Measurements from ENCODE around the gene LRBA.

The LRBA gene

DNA sequence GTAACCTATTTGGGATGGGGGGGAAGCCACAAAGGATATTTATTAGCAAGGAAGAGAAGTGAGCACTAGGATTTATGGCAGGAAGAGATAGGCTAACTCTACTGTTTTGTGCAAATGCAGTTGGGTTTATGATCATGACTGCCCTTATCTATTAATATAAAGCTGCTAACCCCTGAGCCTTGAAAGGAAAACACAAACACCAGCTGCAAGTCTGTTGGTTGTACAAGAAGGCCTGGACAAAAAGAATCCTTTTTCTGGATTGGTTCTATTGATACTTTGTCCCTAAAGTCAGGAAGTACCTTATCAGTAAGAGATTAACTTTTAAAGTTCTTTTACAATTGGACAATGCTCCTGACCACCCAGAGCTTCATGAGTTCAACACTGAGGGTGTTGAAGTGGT, 188.8 kb downstream of the LRBA start:
- Histone ChIP-seq H3K27me3 (replicated peaks in 2 of 5; ENCODE audit: control insufficient read depth in 4 of 5, insufficient read depth in 5 of 5, low read length in 4 of 5) (no peaks in the 10 kb centered on the region), H3K9me3 (ENCODE audit: control extremely low read depth in 1 of 5, control insufficient read depth in 4 of 5, insufficient read depth in 2 of 5, low read depth in 1 of 5, low read length in 4 of 5) (no peaks in the 10 kb centered on the region), H3K36me3 (ENCODE audit: control insufficient read depth in 4 of 4, insufficient read depth in 4 of 4, low read length in 3 of 4) (peaks cover 10 to 48% (median 14%) of the 10 kb centered on the region in 4 experiments), H3K27ac (ENCODE audit: insufficient read depth in 1 of 2, low read depth in 1 of 2, low read length in 2 of 2, poor library complexity in 1 of 2, severe bottlenecking in 2 of 2) (peak overlapping the region in 1 of 2 experiments; percentile 50), H3K4me1 (ENCODE audit: control extremely low read depth in 1 of 4, control insufficient read depth in 4 of 4, insufficient read depth in 4 of 4, low read length in 3 of 4) (peaks cover 0 to 23% (median 10%) of the 10 kb centered on the region in 4 experiments), H3K4me3 (ENCODE audit: control insufficient read depth in 1 of 7, extremely low read depth in 1 of 7, insufficient read depth in 4 of 7, low read depth in 2 of 7, low read length in 6 of 7) (peak overlapping the region in 1 of 7 experiments; percentile 13)
- CTCF ChIA-PET, result interaction anchor here (1.5 to 3.0 kb wide), 2 partner anchors 40 to 528 kb away, joined by 3 to 8 read pairs; no protein-coding TSS in a partner anchor
- peak in 2 of 3 donors; percentile 42 to 71 for DNase-seq
- POLR2A ChIA-PET, result no interaction called here

- Histone ChIP-seq H3K27me3 (replicated peaks in 2 of 5; ENCODE audit: control insufficient read depth in 4 of 5, insufficient read depth in 5 of 5, low read length in 4 of 5) (no peaks in the 10 kb centered on the region), H3K27ac (ENCODE audit: insufficient read depth in 1 of 2, low read depth in 1 of 2, low read length in 2 of 2, poor library complexity in 1 of 2, severe bottlenecking in 2 of 2) (no peak overlapping the region), H3K4me1 (ENCODE audit: control extremely low read depth in 1 of 4, control insufficient read depth in 4 of 4, insufficient read depth in 4 of 4, low read length in 3 of 4) (peaks cover 0 to 14% (median 6%) of the 10 kb centered on the region in 4 experiments), H3K4me3 (ENCODE audit: control insufficient read depth in 1 of 7, extremely low read depth in 1 of 7, insufficient read depth in 4 of 7, low read depth in 2 of 7, low read length in 6 of 7) (no peak overlapping the region), H3K36me3 (ENCODE audit: control insufficient read depth in 4 of 4, insufficient read depth in 4 of 4, low read length in 3 of 4) (peaks cover 4 to 44% (median 12%) of the 10 kb centered on the region in 4 experiments), H3K9me3 (ENCODE audit: control extremely low read depth in 1 of 5, control insufficient read depth in 4 of 5, insufficient read depth in 2 of 5, low read depth in 1 of 5, low read length in 4 of 5) (peaks cover 0 to 2% (median 0%) of the 10 kb centered on the region in 5 experiments)
- 94% methylated on average over 3 of the region's 5 CpGs for WGBS (ENCODE audit: insufficient coverage)
- POLR2A ChIA-PET, result no interaction called here
- no peak for DNase-seq
- CTCF ChIA-PET, result interaction anchor here (0.7 kb wide), 1 partner anchor 9 kb away, joined by 3 read pairs; no protein-coding TSS in a partner anchor
These were observed 192.7 kb downstream of the LRBA start for GRCh38 chr4:150822407-150822806.

DNA sequence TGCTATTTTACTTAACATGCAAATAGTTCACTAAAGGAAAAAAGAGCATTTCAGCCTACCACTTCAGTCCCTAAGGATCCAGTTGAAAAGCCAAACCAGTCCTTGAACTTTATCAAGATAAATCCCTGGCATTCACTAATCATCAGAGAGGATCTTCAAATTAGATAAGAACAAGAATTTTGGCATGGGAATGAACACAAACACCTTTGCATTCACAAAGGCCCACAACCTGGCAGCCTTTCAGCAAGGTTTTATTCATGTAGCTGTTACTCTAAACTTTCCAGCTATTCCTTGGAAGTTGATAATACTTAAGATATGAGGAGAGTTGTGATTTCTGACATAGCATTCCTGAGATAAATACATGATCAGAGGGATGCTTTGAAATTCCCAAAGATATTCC, 193.4 kb downstream of the LRBA start:
- CTCF ChIA-PET, result interaction anchor here (1.5 kb wide), 1 partner anchor 11 kb away, joined by 3 read pairs; no protein-coding TSS in a partner anchor

GRCh38 chr4:150820409-150820808, 194.7 kb downstream of the LRBA start:
- no peaks in the 10 kb centered on the region for H3K27me3 ChIP-seq (replicated peaks in 2 of 5; ENCODE audit: control insufficient read depth in 4 of 5, insufficient read depth in 5 of 5, low read length in 4 of 5)
- H3K36me3 ChIP-seq (ENCODE audit: control insufficient read depth in 4 of 4, insufficient read depth in 4 of 4, low read length in 3 of 4), result peaks cover 11 to 48% (median 16%) of the 10 kb centered on the region in 4 experiments
- POLR2A ChIA-PET, result interaction anchor here (0.6 kb wide), 1 partner anchor 35 kb away, joined by 3 read pairs; no protein-coding TSS in a partner anchor
- no peak overlapping the region for H3K4me3 ChIP-seq (ENCODE audit: control insufficient read depth in 1 of 7, extremely low read depth in 1 of 7, insufficient read depth in 4 of 7, low read depth in 2 of 7, low read length in 6 of 7)
- no peak for DNase-seq
- no peak overlapping the region for H3K27ac ChIP-seq (ENCODE audit: insufficient read depth in 1 of 2, low read depth in 1 of 2, low read length in 2 of 2, poor library complexity in 1 of 2, severe bottlenecking in 2 of 2)
- no CpG with 5 or more reads among the region's 1 CpG for WGBS (ENCODE audit: insufficient coverage)
- no peaks in the 10 kb centered on the region for H3K4me1 ChIP-seq (ENCODE audit: control extremely low read depth in 1 of 4, control insufficient read depth in 4 of 4, insufficient read depth in 4 of 4, low read length in 3 of 4)
- CTCF ChIA-PET, result interaction anchor here (1.5 to 2.3 kb wide), 4 partner anchors 12 to 72 kb away, joined by 3 to 8 read pairs (median 4); no protein-coding TSS in a partner anchor
- H3K9me3 ChIP-seq (ENCODE audit: control extremely low read depth in 1 of 5, control insufficient read depth in 4 of 5, insufficient read depth in 2 of 5, low read depth in 1 of 5, low read length in 4 of 5), result peaks cover 0 to 6% (median 3%) of the 10 kb centered on the region in 5 experiments

More for the DNA sequence above, 193.4 kb downstream of the LRBA start:
- Histone ChIP-seq H3K36me3 (ENCODE audit: control insufficient read depth in 4 of 4, insufficient read depth in 4 of 4, low read length in 3 of 4) (peaks cover 4 to 50% (median 13%) of the 10 kb centered on the region in 4 experiments), H3K9me3 (ENCODE audit: control extremely low read depth in 1 of 5, control insufficient read depth in 4 of 5, insufficient read depth in 2 of 5, low read depth in 1 of 5, low read length in 4 of 5) (peaks cover 0 to 6% (median 3%) of the 10 kb centered on the region in 5 experiments), H3K4me1 (ENCODE audit: control extremely low read depth in 1 of 4, control insufficient read depth in 4 of 4, insufficient read depth in 4 of 4, low read length in 3 of 4) (peaks cover 0 to 8% (median 2%) of the 10 kb centered on the region in 4 experiments), H3K4me3 (ENCODE audit: control insufficient read depth in 1 of 7, extremely low read depth in 1 of 7, insufficient read depth in 4 of 7, low read depth in 2 of 7, low read length in 6 of 7) (no peak overlapping the region), H3K27me3 (replicated peaks in 2 of 5; ENCODE audit: control insufficient read depth in 4 of 5, insufficient read depth in 5 of 5, low read length in 4 of 5) (no peaks in the 10 kb centered on the region), H3K27ac (ENCODE audit: insufficient read depth in 1 of 2, low read depth in 1 of 2, low read length in 2 of 2, poor library complexity in 1 of 2, severe bottlenecking in 2 of 2) (no peak overlapping the region)
- no peak for DNase-seq
- POLR2A ChIA-PET, result no interaction called here

- POLR2A ChIA-PET, result no interaction called here
- CTCF ChIA-PET, result interaction anchor here (1.3 to 2.5 kb wide), 4 partner anchors 10 to 48 kb away, joined by 3 to 9 read pairs (median 6); no protein-coding TSS in a partner anchor
- H3K27ac ChIP-seq (ENCODE audit: insufficient read depth in 1 of 2, low read depth in 1 of 2, low read length in 2 of 2, poor library complexity in 1 of 2, severe bottlenecking in 2 of 2), result no peak overlapping the region
- H3K27me3 ChIP-seq (replicated peaks in 2 of 5; ENCODE audit: control insufficient read depth in 4 of 5, insufficient read depth in 5 of 5, low read length in 4 of 5), result no peaks in the 10 kb centered on the region
- H3K4me3 ChIP-seq (ENCODE audit: control insufficient read depth in 1 of 7, extremely low read depth in 1 of 7, insufficient read depth in 4 of 7, low read depth in 2 of 7, low read length in 6 of 7), result no peak overlapping the region
- H3K36me3 ChIP-seq (ENCODE audit: control insufficient read depth in 4 of 4, insufficient read depth in 4 of 4, low read length in 3 of 4), result peaks cover 7 to 32% (median 15%) of the 10 kb centered on the region in 4 experiments
- peaks cover 0 to 6% (median 3%) of the 10 kb centered on the region in 5 experiments for H3K9me3 ChIP-seq (ENCODE audit: control extremely low read depth in 1 of 5, control insufficient read depth in 4 of 5, insufficient read depth in 2 of 5, low read depth in 1 of 5, low read length in 4 of 5)
- no peak for DNase-seq
- no peaks in the 10 kb centered on the region for H3K4me1 ChIP-seq (ENCODE audit: control extremely low read depth in 1 of 4, control insufficient read depth in 4 of 4, insufficient read depth in 4 of 4, low read length in 3 of 4)
These were observed 196.4 kb downstream of the LRBA start for GRCh38 chr4:150818661-150819060.

DNA sequence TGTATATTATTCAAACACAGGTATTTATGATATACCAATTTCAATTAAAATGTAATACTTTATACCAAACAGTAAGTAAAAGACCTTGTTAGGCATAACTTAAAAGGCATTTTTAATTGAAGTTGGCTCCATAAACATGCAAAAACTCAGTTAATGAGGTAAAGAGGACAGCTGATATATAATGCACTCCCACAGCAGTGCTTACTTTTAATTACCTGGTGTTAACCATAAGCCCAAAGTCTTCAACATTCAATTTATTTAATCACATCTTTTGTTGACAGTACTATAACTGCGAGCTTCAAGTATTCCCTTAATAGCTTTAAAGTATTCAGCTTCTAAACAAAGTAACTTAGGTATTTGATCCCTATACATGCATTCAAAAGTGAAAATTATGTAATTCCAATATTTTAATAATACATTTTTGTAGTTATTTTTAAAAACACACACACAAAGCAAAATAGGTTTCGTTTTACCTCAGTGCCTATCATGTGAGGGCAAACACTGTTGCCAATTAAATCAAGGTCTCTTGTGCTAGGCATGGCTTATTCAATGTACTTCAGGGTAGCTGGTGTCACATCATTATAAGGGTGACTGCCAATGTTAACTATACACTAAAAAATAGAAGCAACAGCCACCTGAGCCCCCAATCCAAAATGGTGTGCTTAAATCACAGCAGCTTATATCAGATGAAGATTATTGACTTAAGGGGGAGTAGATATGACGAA, 197.1 kb downstream of the LRBA start:
- Histone ChIP-seq H3K9me3 (ENCODE audit: control extremely low read depth in 1 of 5, control insufficient read depth in 4 of 5, insufficient read depth in 2 of 5, low read depth in 1 of 5, low read length in 4 of 5) (peaks cover 0 to 6% (median 3%) of the 10 kb centered on the region in 5 experiments), H3K4me3 (ENCODE audit: control insufficient read depth in 1 of 7, extremely low read depth in 1 of 7, insufficient read depth in 4 of 7, low read depth in 2 of 7, low read length in 6 of 7) (no peak overlapping the region), H3K4me1 (ENCODE audit: control extremely low read depth in 1 of 4, control insufficient read depth in 4 of 4, insufficient read depth in 4 of 4, low read length in 3 of 4) (no peaks in the 10 kb centered on the region), H3K27me3 (replicated peaks in 2 of 5; ENCODE audit: control insufficient read depth in 4 of 5, insufficient read depth in 5 of 5, low read length in 4 of 5) (no peaks in the 10 kb centered on the region), H3K27ac (ENCODE audit: insufficient read depth in 1 of 2, low read depth in 1 of 2, low read length in 2 of 2, poor library complexity in 1 of 2, severe bottlenecking in 2 of 2) (no peak overlapping the region), H3K36me3 (ENCODE audit: control insufficient read depth in 4 of 4, insufficient read depth in 4 of 4, low read length in 3 of 4) (peaks cover 7 to 32% (median 15%) of the 10 kb centered on the region in 4 experiments)
- no peak for DNase-seq
- ChIA-PET CTCF (interaction anchor here (0.6 to 2.5 kb wide), 7 partner anchors 10 to 83 kb away, joined by 3 to 9 read pairs (median 3); no protein-coding TSS in a partner anchor), POLR2A (no interaction called here)
- WGBS (ENCODE audit: insufficient coverage), result no CpG with 5 or more reads among the region's 3 CpGs

DNA sequence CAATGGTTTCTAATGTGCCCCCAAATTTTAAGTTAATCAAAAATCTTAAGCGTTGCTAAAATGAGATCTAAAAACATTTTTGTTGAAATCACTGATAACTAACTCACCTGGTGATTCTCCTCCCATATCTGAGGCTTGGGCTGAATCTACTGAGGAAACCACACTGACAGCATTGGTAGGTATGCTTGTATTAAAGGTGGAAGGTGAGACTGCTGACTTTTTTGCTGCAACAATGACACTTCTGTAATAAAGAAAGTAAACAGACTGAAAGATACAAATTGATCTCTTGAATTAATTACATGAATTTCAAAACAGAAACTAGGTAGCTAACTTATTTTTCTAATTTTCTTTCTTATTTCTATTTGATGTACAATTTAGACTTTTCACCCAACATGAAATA, 198.1 kb downstream of the LRBA start:
- Histone ChIP-seq H3K27me3 (replicated peaks in 2 of 5; ENCODE audit: control insufficient read depth in 4 of 5, insufficient read depth in 5 of 5, low read length in 4 of 5) (no peaks in the 10 kb centered on the region), H3K36me3 (ENCODE audit: control insufficient read depth in 4 of 4, insufficient read depth in 4 of 4, low read length in 3 of 4) (peaks cover 7 to 36% (median 11%) of the 10 kb centered on the region in 4 experiments), H3K9me3 (ENCODE audit: control extremely low read depth in 1 of 5, control insufficient read depth in 4 of 5, insufficient read depth in 2 of 5, low read depth in 1 of 5, low read length in 4 of 5) (peaks cover 0 to 6% (median 3%) of the 10 kb centered on the region in 5 experiments), H3K27ac (ENCODE audit: insufficient read depth in 1 of 2, low read depth in 1 of 2, low read length in 2 of 2, poor library complexity in 1 of 2, severe bottlenecking in 2 of 2) (no peak overlapping the region), H3K4me3 (ENCODE audit: control insufficient read depth in 1 of 7, extremely low read depth in 1 of 7, insufficient read depth in 4 of 7, low read depth in 2 of 7, low read length in 6 of 7) (no peak overlapping the region), H3K4me1 (ENCODE audit: control extremely low read depth in 1 of 4, control insufficient read depth in 4 of 4, insufficient read depth in 4 of 4, low read length in 3 of 4) (no peaks in the 10 kb centered on the region)
- CTCF ChIA-PET, result interaction anchor here (1.5 to 1.8 kb wide), 2 partner anchors 14 to 50 kb away, joined by 3 to 8 read pairs; no protein-coding TSS in a partner anchor
- no CpG with 5 or more reads among the region's 1 CpG for WGBS (ENCODE audit: insufficient coverage)
- POLR2A ChIA-PET, result no interaction called here
- peak in 1 of 3 donors; percentile 8 for DNase-seq

Measured in common myeloid progenitor, CD34-positive (primary cell).